HL-60/S4 treated with phorbol 12-myristate 13-acetate at 8.2 ng/mL for 4 days and 3 days (cell line): ENCODE data around the gene TSPAN18.

Experiments
- in situ Hi-C: fragments of 300-500 bp; cut with MboI; formaldehyde crosslinking; loops from 2 replicates; pipeline ENCODE4 v1.15.0; 2022; ENCODE audit warnings: low sequenced_read_pairs

Gene TSPAN18

DNA sequence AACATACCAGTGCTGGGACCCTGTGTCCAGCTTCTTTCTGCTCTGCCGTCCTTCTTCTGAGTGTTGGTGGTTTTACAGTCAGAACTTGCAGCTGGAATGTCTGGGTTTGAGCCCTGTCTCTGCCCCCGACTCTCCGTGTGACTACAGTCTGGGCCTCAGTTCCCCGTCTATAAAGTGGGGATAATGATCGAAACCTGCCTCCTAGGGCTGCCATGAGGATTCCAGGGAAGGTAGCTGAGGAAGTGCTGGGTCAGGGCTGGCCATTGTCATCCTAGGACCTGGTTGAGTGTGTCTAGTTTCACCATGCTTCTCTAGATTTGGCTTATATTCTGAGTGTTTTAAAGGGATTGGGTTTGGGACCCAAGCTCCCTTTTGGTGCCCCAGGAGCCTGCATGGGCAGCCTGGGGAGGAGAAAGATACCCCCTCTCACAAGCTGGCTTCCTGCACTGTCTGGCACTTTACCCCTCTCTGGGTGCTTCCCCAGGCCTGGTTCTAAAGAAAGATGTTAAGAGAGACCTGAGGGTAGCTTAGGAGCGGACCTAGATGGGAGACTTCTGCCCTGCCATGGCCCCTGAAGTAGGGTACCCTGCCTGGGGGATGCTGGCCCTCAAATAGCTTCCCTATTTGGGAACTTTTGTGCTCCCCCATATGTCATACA is 49.9 kb downstream of the TSPAN18 start:
- in situ Hi-C loops = no loop called here

DNA sequence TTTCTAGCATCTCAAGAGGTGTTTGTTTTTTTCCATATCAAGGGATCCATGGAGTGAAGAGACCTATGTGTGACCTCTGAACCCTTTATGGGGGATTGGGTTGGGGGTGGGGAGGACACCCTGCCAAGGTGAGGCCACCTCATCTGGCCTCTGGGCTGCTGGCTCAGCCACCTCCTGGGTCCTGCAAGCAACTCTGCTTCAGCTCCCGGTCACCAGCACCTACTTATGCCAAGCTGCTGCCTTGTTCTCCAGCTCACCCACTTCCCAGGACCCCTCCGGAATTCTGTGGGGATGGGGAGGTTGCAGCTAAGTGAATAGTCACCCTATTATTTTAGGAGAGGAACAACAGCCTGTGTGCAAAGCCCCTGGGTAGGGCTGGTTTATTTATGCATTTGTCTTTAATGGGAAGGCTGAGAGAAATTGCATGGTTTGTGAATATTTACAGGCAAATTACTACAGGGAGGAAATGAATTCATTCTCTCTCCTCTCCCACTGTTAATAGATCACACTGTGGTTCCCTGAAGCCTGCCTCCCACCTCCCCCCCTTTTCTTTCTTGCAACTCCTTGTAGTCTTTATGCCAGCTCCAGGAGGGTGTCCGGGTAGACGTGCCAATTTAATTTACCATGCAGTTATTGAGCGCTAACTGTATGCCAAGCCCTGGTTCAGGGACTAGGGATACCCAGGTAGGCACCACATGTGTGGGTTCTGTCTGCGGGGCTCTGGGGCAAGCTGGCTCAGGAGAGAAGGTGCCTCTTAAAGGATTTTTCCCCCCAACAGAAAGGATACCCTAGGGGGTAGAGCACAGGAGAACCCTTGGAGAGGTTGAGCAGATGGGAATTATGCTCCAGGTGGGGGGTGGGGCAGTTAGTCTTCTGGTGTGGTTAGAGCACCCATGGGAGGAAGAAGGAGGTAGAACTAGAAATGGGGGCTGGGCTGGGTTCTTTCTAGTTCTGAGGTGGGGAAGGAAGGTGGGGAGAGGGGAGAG is 50.7 kb downstream of the TSPAN18 start:
- in situ Hi-C loops = no loop called here

DNA sequence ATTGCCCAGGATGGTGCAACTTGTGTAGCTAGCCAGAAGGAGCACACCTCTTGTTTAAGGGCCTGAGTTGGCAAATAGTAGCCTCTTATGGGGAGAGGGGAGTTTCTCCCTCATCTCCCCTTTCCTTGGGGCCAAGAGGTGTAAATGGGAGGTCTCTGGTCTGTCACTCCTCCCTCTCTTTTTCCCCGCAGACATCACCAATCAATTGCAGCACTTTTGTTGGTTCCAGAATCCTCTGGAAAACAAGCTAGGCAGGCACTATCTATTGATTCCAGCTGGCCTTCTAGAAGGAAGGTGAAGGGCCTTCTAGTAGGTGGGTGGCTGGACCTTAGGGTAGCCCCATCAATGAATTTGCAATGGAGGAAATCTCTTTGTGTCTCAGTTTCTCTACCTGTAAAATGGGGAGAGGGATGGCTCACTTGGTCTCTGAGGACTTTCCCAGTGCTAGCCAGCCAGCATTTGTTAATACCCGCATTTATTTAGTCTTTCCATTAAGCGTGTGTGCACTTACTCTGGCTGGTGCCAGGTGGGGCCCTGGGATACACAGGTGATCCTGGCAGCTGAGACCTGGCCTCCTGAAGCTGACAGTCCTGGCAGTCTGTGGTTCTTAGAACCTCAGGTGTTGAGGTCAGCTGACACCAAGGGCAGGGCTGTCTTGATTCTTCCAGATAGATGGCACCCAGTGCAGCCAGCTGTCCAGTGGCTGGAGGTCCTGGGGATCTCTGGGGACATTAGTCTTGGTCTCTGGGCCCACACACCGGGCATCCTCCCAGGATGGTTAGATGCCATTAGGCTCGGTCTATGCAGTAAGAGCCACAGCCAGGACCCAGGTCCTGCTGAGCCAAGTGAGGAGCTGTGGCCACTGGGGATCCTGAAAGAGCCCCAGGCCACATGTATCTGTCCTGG is 51.7 kb downstream of the TSPAN18 start:
- in situ Hi-C loops = no loop called here

DNA sequence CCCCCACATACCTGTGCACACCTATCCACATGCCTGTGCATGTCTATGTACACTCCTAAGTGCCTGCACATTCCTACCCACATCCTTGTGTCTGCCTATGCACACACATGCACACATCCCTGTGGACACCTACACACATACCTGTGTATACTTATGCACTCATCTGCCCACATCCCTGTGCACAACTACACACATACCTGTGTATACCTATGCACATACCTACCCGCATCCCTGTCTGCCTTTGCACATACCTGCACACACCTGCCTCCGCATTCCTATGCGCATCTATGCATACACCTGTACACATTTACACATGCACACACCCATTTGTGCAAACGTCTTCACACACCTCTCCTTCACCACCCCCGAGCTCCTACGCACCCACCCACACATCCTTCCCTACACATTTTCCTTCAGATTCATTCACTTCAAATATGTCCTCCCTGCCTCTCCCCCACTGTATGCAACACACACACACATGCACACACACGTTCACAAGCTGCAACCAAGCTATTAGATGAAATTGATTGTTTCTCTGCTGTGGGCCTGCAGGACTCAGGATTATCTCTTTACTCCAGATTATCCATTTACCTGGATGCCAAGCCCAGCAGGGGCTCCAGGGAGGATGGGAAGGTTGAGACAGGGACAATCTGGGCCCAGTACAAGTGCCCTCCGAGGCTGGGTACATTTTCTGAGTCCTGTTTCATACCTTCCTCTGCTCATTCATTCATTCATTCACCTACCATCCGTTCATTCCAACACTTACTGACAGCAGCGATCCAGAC is 53.2 kb downstream of the TSPAN18 start:
- in situ Hi-C loops = no loop called here

DNA sequence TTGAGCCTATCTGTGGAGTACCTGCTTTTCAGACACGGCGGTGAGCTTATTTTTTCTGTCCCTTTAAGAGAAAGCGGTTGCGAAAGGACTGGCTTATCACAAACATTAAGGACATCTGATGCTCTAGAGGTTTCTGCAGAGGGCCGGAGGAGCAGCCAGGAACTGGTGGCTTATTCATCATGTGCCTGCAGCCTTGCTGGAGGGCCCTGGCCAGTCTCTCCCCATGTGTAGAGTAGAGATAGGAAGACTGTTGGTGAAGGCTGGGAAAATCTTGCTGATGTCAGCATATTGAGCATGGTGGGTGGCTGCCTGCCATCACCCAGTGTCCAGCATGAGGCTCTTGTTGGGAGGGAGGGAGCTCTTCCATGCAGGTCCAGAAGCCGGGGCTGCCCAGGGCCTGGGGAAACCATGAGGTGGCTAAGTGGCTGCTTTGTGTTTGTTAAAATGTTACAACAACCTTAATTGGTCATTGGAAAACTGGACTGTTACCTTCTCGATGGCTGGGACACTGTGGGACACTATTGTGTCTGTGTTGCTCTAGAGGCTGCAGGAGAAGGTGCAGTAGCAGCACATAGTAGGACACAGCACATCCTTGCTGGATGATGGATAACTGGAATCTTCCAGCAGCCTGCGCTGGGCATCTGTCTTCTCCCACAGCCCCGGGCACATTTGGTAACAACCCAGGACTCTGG is 54.3 kb downstream of the TSPAN18 start:
- in situ Hi-C loops = no loop called here

DNA sequence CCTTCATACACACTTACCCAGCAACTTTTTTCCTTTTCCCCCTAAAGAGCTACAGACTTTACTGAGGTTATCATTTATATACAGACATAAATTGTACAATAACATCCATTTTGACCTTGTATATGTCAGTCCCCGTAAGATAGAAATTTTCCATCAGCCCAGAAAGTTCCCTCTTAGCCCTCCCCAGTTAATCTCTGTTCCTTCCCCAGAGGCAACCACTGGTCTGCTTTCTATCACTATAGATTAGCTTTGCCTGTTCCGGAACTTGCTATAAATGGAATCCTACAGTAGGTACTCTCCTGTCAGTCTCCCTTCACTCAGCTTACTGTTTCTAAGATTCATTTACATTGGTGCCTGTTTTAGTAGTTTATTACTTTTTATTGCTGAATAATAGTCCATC is 54.9 kb downstream of the TSPAN18 start:
- in situ Hi-C loops = no loop called here

DNA sequence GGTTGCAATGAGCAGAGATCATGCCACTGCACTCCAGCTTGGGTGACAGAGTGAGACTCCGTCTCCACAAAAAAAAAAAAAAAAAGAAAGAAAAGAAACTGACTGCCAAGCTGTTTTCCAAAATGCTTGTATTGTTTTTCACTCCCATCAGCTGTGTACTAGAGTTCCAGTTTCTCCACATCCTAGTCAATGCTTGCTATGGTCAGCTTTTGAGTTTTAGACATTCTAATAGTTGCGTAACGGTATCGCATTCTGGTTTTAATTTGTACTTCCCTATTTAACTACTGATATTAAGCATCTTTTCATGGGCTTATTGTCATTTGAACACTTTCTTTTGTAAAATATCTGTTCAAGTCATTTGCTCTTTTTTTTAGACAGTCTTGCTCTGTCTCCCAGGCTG is 55.7 kb downstream of the TSPAN18 start:
- in situ Hi-C loops = no loop called here

DNA sequence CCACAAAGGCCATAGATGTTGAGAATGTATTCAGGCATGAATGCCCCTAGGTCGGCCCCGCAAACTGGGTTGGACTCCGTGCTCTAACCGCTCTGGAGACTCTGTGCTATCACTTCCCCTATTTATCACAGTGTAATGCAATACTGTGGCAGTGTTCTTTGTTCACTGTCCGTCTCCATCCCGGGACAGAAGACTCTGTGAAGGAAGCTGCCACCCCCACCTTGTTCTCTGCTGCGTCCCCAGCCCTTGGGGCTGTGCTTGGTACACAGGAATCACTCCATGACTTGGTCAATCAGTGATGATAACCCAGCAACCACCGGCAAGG is 57.6 kb downstream of the TSPAN18 start:
- in situ Hi-C loops = no loop called here

DNA sequence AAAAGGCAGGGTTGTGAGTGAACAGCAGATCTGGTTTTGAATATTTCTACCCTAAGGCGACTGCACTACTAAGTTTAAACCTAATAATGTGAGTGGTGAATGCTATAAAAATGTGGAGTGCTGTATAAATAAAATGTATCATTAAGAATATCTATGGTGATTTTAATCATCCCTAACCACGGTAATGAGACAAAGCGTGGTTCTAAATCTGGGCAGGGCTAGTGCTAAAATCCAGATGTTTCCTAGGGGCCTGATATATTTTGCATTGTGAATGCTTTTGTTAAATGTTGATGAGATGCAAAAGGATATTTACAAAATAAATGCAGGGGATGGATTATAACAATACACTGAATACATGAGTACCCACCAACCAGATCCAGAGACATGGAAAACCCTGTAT is 58.1 kb downstream of the TSPAN18 start:
- in situ Hi-C loops = no loop called here

DNA sequence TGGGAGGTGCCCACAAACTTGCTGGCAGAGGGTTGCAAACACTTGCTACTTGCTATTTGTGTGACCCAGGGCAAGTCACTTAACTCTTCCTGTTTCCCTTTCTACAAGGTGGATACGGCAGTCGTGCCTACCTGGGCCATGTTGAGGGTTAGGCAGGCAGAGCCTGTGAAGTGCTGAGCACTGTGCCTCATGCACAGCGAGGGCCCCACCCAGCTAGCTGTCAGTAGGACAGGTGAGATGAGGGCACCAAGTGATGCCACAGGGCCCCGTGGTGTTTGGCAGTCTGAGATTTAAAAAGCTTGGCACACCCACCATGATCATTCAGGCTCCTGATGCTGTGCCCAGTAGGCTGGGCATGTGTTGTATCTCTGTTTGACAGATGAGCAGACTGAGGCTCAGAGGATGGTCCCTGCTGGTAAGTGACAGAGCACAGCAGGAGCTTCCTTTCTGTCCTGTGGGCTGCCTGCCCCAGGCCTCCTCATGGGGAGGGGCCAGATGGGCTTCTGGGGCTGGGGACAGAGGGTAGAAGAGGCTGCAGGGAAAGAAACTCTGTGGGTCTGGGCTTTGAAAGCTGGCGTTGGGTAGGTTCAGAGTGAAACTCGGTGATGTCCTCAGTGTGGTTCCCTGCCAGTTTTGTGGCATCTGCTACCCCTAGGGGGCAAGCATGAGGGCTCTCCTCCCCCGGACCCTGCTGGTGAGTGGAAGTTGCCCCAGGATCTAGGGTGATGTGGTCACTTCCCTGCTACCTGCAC is 59.3 kb downstream of the TSPAN18 start:
- in situ Hi-C loops = no loop called here

DNA sequence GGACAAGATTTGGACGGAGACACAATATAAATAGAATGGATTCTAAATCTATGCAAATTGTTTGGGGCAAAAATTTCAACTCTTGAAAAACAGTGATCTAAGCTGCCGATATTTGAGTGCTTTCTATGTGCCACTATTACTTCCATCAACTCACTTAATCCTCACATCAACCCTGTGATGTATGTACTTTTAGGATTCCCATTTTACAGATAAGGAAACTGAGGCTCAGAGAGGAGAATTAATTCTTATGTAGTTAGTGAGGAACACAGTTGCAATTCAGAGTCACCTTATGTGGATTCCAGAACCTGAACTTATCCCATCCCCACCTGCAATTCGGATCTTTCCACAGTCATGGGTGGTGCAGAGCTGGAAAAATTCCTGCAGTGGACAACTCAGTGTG is 60.3 kb downstream of the TSPAN18 start:
- in situ Hi-C loops = no loop called here

DNA sequence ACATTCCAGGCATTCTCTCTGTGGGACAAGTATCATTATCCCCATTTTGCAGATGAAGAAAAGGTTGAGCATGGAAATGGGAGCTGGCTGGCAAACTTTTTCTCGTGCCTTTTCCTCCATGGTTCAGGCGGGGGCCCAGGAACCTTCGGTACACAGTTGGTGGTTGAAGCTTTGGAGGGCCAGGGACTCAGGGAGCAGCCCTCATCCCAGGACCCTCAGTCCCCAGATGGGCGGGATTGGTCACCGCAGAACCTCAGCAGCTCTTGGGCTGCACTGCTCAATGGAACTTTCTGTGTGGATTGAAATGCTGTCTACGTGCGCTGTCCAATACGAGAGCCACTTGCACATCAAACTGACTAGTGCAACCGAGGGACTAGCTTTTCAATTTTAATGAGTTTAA is 61.2 kb downstream of the TSPAN18 start:
- in situ Hi-C loops = no loop called here

DNA sequence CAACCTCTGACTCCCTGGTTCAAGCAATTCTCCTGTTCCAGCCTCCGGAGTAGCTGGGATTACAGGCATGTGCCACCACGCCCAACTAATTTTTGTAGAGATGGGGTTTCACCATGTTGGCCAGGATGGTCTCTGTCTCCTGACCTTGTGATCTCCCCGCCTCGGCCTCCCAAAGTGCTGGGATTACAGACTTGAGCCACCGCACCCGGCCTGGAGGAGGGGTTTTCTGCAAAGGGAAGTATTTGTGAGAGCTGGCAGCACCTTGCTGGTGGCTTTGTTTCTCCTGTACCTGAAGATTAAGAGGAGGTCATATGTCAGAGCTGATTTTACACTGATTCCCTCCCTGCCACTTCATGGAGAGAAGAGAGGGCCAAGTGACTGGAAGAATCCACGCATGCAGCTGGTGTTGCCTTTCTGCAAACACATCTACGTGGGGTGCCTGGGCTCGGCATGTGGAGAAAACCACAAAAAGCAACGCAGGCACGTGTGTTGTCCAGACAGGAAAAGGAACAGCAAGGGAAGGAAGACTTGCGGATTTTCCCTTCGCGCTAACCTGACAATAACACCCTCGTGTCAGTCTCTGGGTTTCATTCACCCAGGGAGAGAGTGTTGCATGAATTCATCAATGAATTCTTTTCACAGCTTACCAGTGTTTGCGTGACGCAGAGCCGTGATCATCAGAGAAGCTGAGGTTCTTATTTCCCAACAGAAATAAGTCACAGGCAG is 61.9 kb downstream of the TSPAN18 start:
- in situ Hi-C loops = no loop called here

DNA sequence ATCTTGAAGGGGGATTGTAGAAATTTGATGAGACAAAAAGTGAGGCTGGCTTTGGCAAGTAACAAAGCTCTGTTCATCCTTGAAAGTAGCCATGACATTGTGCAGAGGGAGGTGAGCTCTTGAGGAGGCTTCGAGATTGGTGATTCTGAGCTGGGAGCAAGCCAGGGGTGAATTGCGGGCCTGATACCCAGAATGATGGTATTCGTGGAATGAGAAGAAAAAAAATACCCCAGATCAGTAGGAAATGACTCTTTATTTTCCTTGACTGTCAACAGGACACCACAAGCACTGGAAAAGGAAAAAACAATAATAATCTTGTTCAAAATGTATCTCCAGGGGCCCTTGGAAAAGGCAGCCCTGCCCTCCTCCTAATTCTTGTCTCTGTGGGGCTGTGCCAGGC is 62.7 kb downstream of the TSPAN18 start:
- in situ Hi-C loops = no loop called here

DNA sequence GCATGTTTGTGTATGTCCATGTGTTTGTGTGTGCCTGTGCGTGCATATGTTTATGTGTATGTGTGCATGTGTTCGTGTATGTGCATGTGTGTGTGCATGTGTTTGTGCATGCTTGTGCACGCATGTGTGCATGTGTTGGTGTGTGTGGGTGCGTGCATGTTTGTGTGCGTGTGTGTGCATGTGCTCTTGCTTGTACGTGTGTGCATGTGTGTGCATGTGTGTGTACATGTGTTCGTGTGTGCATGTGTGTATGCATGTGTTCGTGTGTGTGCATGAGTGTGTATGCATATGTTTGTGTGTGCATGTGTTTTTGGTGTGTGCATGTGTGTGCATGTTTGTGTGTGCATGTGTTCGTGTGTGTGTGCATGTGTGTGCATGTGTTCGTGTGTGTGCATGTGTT is 63.4 kb downstream of the TSPAN18 start:
- in situ Hi-C loops = no loop called here

DNA sequence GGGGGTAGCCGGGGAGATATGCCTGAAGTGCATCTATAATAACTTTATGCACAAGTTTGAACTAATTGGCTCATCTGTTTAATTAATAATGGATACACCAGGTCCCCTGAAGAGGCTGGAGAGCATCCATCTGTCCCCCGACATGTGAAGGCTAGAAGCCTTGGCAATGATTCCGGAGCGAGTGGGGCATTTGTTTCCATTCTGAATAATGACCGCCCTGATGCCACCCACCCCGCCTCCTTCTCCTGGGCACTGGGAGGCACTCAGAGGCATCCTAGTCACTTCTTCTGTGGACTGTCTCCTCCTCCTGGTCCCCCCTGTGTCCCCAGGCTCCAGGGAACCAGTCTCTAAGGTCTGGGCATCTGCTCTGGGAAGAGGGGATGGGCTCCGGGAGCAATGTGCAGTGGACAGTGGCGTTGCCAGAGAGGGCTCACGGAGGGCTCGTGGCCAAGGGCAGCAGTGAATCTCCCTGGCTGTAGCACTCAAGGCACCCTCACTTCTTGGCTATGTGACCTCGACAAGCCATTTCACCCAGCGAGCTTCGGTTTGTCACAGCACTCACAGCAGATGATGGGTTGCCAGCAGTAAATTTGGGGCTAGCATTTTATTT is 64.7 kb downstream of the TSPAN18 start:
- in situ Hi-C loops = no loop called here

DNA sequence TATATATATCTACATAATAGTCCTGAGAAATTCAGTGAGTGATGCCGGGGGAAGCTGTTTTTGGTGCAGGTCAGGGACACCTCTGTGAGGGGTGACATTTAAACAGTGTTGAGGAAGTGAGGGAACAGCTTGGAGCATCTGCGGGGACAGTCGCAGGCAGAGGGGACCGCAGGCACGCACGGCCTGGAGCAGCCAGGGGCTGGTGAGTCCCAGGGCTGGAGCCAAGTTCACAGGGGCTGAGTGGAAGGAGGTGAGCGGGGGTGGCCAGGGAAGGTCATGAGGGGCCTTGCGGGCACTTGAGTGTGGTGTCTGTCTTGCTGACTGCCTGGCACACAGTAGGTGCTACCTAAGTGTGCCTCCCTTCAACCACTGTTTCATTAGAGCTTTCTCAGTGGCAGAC is 65.4 kb downstream of the TSPAN18 start:
- in situ Hi-C loops = no loop called here

DNA sequence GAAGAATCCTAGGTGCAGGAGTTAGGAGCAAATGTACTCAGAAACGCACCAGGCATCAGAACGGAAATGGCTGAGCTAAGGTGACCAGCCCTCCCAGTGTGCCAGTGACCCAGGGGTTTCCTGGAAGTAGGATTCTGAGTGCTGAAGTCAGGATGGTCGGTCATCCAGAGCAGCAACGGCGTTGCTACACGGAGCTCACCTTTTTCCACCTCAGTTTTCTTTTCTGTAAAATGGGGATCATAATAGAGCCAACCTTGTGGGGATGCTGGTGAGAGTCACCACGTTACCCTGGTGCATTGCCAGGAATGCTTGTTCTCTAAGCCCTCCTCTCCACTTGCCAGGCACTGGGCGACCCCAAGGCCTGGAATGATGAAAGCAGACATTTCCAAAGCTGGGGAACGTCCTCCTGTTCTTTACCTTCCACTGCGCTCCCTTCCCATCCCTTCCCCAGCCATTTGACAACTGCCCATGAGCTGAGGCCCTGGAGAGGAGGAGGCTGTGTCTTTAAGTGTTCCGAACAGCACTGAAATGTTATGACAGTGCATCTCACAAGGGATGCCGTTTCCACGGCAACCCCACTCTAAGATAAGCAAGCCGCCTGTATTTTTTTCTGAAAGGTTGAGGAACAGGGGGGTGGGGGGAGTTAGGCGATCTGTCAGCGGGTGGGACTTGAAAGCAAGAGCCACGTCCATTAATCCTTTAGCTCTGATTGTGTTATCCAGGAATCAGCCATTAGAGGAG is 66.8 kb downstream of the TSPAN18 start:
- in situ Hi-C loops = no loop called here
